Mesothelial cell of epicardium (in vitro differentiated cells): ENCODE measurements around the gene TGFBRAP1. TPM values are rescaled to one million over a fixed set of nuclear protein-coding genes. Genes with fewer than 3 reads are reported as not detected.
A peak's percentile ranks its signal among the peaks of the same experiment; 100 is the strongest.

ENCODE experiments used
- DNase-seq, 2 experiments: peaks; one replicate each; pipeline ENCODE4 v3.0.0; 2021; ENCODE audit warnings: low spot score in 2 of 2; ENCODE audit not compliant: unreplicated experiment in 2 of 2
- H3K27ac Mint-ChIP-seq: 2 replicates; pipeline ENCODE4 v1.8.0; 2021; ENCODE audit warnings: mixed read lengths
- H3K27me3 Mint-ChIP-seq: 2 replicates; pipeline ENCODE4 v1.8.0; 2021; ENCODE audit warnings: low read depth, mixed read lengths
- H3K36me3 Mint-ChIP-seq: 2 replicates; pipeline ENCODE4 v1.8.0; 2021; ENCODE audit warnings: mixed read lengths
- H3K4me1 Mint-ChIP-seq: 2 replicates; pipeline ENCODE4 v1.8.0; 2021; ENCODE audit warnings: mixed read lengths
- H3K4me3 Mint-ChIP-seq: 2 replicates; pipeline ENCODE4 v1.8.0; 2021; ENCODE audit warnings: mild to moderate bottlenecking, moderate library complexity, mixed read lengths
- H3K9me3 Mint-ChIP-seq: 2 replicates; pipeline ENCODE4 v1.8.0; 2021; ENCODE audit warnings: mixed read lengths
- CTCF ChIP-seq: fragments of 200-600 bp; sonication (generic); IDR thresholded peaks from one replicate; pipeline ENCODE4 v1.5.0; 2021; ENCODE audit warnings: antibody characterized with exemption; ENCODE audit not compliant: unreplicated experiment
- total RNA-seq: library from RNA; stranded (reverse); gene quantifications from 3 replicates; pipeline ENCODE4 v1.2.1, GENCODE V29; 2021

TGFBRAP1 gene
- total RNA-seq, 1 donor from 2014 or later: 23.6 TPM

- H3K36me3 Mint-ChIP-seq: peaks cover 18% of the 10 kb centered on the region
- no peak overlapping the region for H3K27ac Mint-ChIP-seq
- peaks cover 6% of the 10 kb centered on the region for H3K4me1 Mint-ChIP-seq
- no peaks in the 10 kb centered on the region for H3K27me3 Mint-ChIP-seq
- peak; percentile 16 for TF ChIP-seq CTCF
- DNase-seq: no peak
- H3K9me3 Mint-ChIP-seq: no peaks in the 10 kb centered on the region
- no peak overlapping the region for H3K4me3 Mint-ChIP-seq
These were observed 30.2 kb downstream of the TGFBRAP1 start for GRCh38 chr2:105299290-105299689.

GRCh38 chr2:105298017-105298416 is 31.5 kb downstream of the TGFBRAP1 start:
- no peak overlapping the region for H3K4me3 Mint-ChIP-seq
- no peak for TF ChIP-seq CTCF
- H3K27me3 Mint-ChIP-seq: no peaks in the 10 kb centered on the region
- no peaks in the 10 kb centered on the region for H3K9me3 Mint-ChIP-seq
- DNase-seq: no peak
- peaks cover 13% of the 10 kb centered on the region for H3K4me1 Mint-ChIP-seq
- H3K36me3 Mint-ChIP-seq: peaks cover 18% of the 10 kb centered on the region
- H3K27ac Mint-ChIP-seq: no peak overlapping the region

GRCh38 chr2:105297216-105297615 is 32.3 kb downstream of the TGFBRAP1 start:
- Mint-ChIP-seq H3K27me3 (no peaks in the 10 kb centered on the region), H3K9me3 (no peaks in the 10 kb centered on the region), H3K36me3 (peaks cover 18% of the 10 kb centered on the region), H3K27ac (peak overlapping the region; percentile 23), H3K4me1 (peaks cover 15% of the 10 kb centered on the region), H3K4me3 (no peak overlapping the region)
- TF ChIP-seq CTCF: no peak
- DNase-seq: no peak

DNA sequence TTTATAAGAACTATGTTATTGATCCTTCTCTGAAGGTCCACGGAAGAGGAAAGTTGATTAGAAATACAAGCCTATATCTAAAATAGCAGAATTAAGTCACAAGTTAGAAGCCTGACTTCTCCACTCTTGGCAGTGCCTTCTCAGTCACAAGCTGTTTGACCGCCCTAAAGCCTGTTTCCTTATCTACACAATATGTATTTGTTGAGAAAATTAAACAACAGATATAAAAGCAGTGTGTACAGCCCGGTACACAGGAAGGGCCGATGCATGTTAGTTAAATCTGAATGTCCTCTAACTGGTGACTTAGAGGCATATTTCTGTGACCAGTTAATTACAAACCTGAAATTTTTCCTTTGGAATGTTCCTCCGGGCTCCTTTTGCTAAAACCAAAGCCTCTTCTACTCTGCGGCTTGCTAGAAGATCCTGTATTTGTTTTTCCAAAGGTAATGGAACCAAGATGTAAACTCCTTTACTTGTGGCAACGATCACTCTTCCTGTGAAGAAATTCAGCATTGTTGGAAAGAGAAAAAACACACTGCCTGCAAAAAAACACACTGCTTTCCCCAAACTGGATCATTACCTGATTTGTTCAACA is 33.4 kb downstream of the TGFBRAP1 start:
- TF ChIP-seq CTCF: no peak
- Mint-ChIP-seq H3K36me3 (peaks cover 25% of the 10 kb centered on the region), H3K4me3 (no peak overlapping the region), H3K4me1 (peaks cover 18% of the 10 kb centered on the region), H3K9me3 (no peaks in the 10 kb centered on the region), H3K27me3 (no peaks in the 10 kb centered on the region), H3K27ac (peak overlapping the region; percentile 39)
- DNase-seq: no peak

DNA sequence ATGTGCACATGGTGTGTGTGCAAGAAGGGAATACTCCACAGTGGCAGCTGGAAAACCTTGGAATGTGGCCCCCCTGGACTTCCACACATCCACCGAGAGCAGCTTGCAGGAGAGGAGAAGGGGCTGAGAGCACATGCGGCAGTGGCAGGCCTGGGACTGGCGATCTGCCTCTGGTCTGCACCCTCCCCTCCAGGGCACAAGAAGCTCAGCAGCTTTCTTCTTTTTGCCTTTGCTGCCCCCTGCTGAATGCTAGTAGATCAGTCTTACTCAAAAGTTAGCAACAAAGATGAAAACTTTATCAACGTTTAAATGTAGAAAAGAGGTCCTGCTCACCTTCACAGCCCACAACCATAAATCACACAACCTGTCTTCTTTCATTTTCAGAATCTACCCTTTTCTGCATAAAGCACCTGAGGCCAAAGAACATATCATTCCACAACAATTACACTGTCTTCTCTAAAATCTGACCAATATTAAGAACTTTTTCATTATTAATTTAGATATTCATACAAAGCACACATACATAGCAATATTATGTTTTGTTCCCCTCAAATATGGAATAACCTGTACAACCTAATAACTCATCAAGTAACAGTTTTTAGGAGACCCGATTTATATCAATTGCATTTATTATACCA is 34.6 kb downstream of the TGFBRAP1 start:
- peak; percentile 33 to 66 for DNase-seq
- no peaks in the 10 kb centered on the region for H3K9me3 Mint-ChIP-seq

More for the DNA sequence above, 34.6 kb downstream of the TGFBRAP1 start:
- no peaks in the 10 kb centered on the region for H3K27me3 Mint-ChIP-seq
- no peak overlapping the region for H3K4me3 Mint-ChIP-seq
- TF ChIP-seq CTCF: peak; percentile 35
- peaks cover 18% of the 10 kb centered on the region for H3K4me1 Mint-ChIP-seq
- H3K27ac Mint-ChIP-seq: no peak overlapping the region
- peaks cover 30% of the 10 kb centered on the region for H3K36me3 Mint-ChIP-seq
